Panc1 (cell line): ENCODE data around the gene CLBA1. TPM values are rescaled to one million over a fixed set of nuclear protein-coding genes. Genes with fewer than 3 reads are reported as not detected.
"Not testable (repeated sequence)": the region's sequence is repeated elsewhere in the genome, so short reads cannot be mapped to it uniquely, and the experiment has no call there.

ENCODE experiments used
- ATAC-seq: fragments of 200-7000 bp; cut with Tn5 transposase; 2 replicates; pipeline ENCODE4 v1.9.1; 2020; ENCODE audit warnings: mild to moderate bottlenecking, moderate library complexity
- BruUV-seq: library from RNA; stranded (reverse); fragments of 400-500 nt; replicated peaks from 2 replicates; lab custom pipeline; 2021; lab: Mats Ljungman, UMichigan
- CTCF ChIA-PET: fragments of 300-600 bp; sonication (Branson Sonifier 250); formaldehyde crosslinking; loops from one replicate; lab custom pipeline; 2022; ENCODE audit warnings: antibody characterized with exemption; lab: Charles Lee
- POLR2A ChIA-PET: fragments of 300-600 bp; sonication (Branson Sonifier 250); formaldehyde crosslinking; loops from one replicate; lab custom pipeline; 2022; ENCODE audit warnings: antibody characterized with exemption; lab: Charles Lee
- DNase-seq: peaks from one replicate; pipeline ENCODE4 v3.0.0-alpha.2; 2010; ENCODE audit warnings: low read depth, low spot score
- H3K27ac ChIP-seq: 2 replicates; pipeline ENCODE4 v1.5.1; 2011; ENCODE audit warnings: mild to moderate bottlenecking, low read length, inconsistent platforms
- H3K27me3 ChIP-seq: fragments of 200-500 bp; sonication (Bioruptor generic); 2 replicates; pipeline ENCODE4 v1.6.0; 2014; ENCODE audit warnings: low read length, inconsistent platforms; ENCODE audit not compliant: control insufficient read depth, insufficient read depth
- H3K36me3 ChIP-seq: fragments of 200-500 bp; sonication (Bioruptor generic); 2 replicates; pipeline ENCODE4 v1.5.1; 2014; ENCODE audit warnings: inconsistent platforms, mild to moderate bottlenecking, low read length, moderate library complexity; ENCODE audit not compliant: control insufficient read depth, insufficient read depth
- H3K4me1 ChIP-seq: 2 replicates; pipeline ENCODE4 v1.5.1; 2011; ENCODE audit warnings: inconsistent platforms, mild to moderate bottlenecking, low read length, moderate library complexity; ENCODE audit not compliant: control insufficient read depth, insufficient read depth
- H3K4me3 ChIP-seq, 2 experiments: 2 replicates each; pipeline ENCODE4 v1.5.1; 2011 to 2012; ENCODE audit warnings: low read depth in 2 of 2, low read length in 2 of 2, mild to moderate bottlenecking in 2 of 2, inconsistent platforms in 1 of 2, moderate library complexity in 1 of 2
- H3K9me3 ChIP-seq: fragments of 200-500 bp; sonication (Bioruptor generic); 2 replicates; pipeline ENCODE4 v1.5.1; 2014; ENCODE audit warnings: low read depth, mild to moderate bottlenecking, inconsistent platforms, low read length, moderate library complexity; ENCODE audit not compliant: control insufficient read depth, insufficient read depth
- POLR2AphosphoS5 ChIP-seq: IDR thresholded peaks from 2 replicates; pipeline ENCODE4 v1.6.1; 2012; ENCODE audit warnings: mild to moderate bottlenecking, low read depth, low read length, moderate library complexity
- SIN3A ChIP-seq: IDR thresholded peaks from 2 replicates; pipeline ENCODE4 v1.6.1; 2012; ENCODE audit warnings: low read depth, mild to moderate bottlenecking, low read length, moderate library complexity, borderline replicate concordance; ENCODE audit not compliant: insufficient read depth
- TCF7L2 ChIP-seq: IDR thresholded peaks from 2 replicates; pipeline ENCODE4 v1.6.1; 2011; ENCODE audit warnings: mild to moderate bottlenecking, low read depth, low read length, inconsistent platforms
- in situ Hi-C: cut with HindIII; loops from 2 replicates; pipeline ENCODE4 v1.10.0; 2016; ENCODE audit warnings: low sequenced_read_pairs, low pct_unique_long_range_greater_than_20kb
- intact Hi-C: fragments of 100-400 bp; cut with micrococcal nuclease; formaldehyde crosslinking; loops from one replicate; pipeline ENCODE4 v1.10.0; 2022; ENCODE audit not compliant: unreplicated experiment
- total RNA-seq: library from RNA; stranded (reverse); gene quantifications from one replicate; pipeline ENCODE4 v1.2.1, GENCODE V29; 2021; ENCODE audit not compliant: unreplicated experiment
- TF ChIP-seq, protein P1 (sequence below): fragments of 450-650 bp; IDR thresholded peaks from 2 replicates; pipeline ENCODE4 v1.5.1; 2017; ENCODE audit warnings: mild to moderate bottlenecking
- TF ChIP-seq, protein P2 (sequence below), 2 experiments: IDR thresholded peaks; 2 replicates each; pipeline ENCODE4 v1.6.1; 2011 to 2012; ENCODE audit warnings: low read depth in 2 of 2, control low read depth in 1 of 2, low read length in 1 of 2, mild to moderate bottlenecking in 1 of 2, moderate library complexity in 1 of 2; ENCODE audit not compliant: insufficient read depth in 1 of 2

CLBA1 gene
- total RNA-seq, 1 experiment from 2014 or later, result 13.8 TPM

DNA sequence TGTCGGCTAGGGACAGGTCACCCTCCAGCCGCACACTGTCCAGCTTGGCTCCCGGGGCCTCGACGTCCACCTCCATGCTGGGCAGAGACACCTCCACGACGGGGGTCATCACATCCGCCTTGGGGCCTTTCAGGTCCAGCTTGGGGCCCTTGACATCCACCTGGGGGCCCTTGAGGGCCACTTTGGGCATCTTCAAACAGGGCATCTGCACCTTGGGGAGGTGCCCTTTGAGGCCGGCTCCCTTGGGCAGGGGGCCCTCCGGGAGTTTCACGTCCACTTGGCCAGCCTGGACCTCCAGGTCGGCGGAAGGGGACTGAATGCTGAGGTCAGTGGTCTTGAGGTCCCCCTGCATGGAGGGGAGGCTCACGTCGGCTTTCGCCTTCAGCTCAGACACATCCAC lies 43.0 kb upstream of the CLBA1 start:
- H3K27me3 ChIP-seq, result no peaks in the 10 kb centered on the region
- no peak overlapping the region for H3K4me3 ChIP-seq
- no peak overlapping the region for H3K27ac ChIP-seq
- no peak for TF ChIP-seq POLR2AphosphoS5
- TF ChIP-seq, protein P1, sequence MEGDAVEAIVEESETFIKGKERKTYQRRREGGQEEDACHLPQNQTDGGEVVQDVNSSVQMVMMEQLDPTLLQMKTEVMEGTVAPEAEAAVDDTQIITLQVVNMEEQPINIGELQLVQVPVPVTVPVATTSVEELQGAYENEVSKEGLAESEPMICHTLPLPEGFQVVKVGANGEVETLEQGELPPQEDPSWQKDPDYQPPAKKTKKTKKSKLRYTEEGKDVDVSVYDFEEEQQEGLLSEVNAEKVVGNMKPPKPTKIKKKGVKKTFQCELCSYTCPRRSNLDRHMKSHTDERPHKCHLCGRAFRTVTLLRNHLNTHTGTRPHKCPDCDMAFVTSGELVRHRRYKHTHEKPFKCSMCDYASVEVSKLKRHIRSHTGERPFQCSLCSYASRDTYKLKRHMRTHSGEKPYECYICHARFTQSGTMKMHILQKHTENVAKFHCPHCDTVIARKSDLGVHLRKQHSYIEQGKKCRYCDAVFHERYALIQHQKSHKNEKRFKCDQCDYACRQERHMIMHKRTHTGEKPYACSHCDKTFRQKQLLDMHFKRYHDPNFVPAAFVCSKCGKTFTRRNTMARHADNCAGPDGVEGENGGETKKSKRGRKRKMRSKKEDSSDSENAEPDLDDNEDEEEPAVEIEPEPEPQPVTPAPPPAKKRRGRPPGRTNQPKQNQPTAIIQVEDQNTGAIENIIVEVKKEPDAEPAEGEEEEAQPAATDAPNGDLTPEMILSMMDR, result no peak
- TF ChIP-seq, protein P2, sequence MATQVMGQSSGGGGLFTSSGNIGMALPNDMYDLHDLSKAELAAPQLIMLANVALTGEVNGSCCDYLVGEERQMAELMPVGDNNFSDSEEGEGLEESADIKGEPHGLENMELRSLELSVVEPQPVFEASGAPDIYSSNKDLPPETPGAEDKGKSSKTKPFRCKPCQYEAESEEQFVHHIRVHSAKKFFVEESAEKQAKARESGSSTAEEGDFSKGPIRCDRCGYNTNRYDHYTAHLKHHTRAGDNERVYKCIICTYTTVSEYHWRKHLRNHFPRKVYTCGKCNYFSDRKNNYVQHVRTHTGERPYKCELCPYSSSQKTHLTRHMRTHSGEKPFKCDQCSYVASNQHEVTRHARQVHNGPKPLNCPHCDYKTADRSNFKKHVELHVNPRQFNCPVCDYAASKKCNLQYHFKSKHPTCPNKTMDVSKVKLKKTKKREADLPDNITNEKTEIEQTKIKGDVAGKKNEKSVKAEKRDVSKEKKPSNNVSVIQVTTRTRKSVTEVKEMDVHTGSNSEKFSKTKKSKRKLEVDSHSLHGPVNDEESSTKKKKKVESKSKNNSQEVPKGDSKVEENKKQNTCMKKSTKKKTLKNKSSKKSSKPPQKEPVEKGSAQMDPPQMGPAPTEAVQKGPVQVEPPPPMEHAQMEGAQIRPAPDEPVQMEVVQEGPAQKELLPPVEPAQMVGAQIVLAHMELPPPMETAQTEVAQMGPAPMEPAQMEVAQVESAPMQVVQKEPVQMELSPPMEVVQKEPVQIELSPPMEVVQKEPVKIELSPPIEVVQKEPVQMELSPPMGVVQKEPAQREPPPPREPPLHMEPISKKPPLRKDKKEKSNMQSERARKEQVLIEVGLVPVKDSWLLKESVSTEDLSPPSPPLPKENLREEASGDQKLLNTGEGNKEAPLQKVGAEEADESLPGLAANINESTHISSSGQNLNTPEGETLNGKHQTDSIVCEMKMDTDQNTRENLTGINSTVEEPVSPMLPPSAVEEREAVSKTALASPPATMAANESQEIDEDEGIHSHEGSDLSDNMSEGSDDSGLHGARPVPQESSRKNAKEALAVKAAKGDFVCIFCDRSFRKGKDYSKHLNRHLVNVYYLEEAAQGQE (IDR thresholded peaks at IDR 0.05; ENCODE audit: insufficient read depth in 1 of 2, low read depth in 2 of 2, low read length in 1 of 2), result no peak
- TF ChIP-seq SIN3A, result no peak
- TF ChIP-seq TCF7L2, result no peak
- no peak for DNase-seq
- H3K9me3 ChIP-seq, result no peaks in the 10 kb centered on the region
- intact Hi-C loops, result no loop called here
- ChIA-PET CTCF (no interaction called here), POLR2A (no interaction called here)
- in situ Hi-C loops, result no loop called here
- no peak for ATAC-seq
- BruUV-seq, result no TSS peak
- no peaks in the 10 kb centered on the region for H3K4me1 ChIP-seq
- H3K36me3 ChIP-seq, result peaks cover 5% of the 10 kb centered on the region

DNA sequence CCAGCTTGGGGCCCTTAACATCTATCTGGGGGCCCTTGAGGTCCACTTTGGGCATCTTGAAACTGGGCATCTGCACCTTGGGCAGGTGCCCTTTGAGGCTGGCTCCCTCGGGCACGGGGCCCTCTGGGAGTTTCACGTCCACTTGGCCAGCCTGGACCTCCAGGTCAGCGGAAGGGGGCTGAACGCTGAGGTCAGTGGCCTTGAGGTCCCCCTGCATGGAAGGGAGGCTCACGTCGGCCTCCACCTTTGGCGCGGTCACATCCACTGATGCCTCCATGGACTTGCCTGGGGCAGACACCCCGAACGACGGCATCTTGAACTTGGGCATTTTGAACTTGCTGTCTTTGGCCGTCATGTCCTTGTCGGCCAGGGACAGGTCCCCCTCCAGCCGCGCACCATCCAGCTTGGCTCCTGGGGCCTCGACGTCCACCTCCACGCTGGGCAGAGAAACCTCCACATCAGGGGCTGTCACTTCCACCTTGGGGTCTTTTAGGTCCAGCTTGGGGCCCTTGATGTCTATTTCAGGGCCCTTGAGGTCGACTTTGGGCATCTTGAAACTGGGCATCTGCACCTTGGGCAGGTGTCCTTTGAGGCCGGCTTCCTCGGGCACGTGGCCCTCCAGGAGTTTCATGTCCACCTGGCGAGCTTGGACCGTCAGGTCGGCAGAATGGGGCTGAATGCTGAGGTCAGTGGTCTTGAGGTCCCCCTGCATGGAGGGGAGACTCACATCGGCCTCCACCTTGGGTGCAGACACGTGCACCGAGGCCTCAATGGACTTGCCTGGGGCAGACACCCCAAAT lies 42.2 kb upstream of the CLBA1 start:
- H3K27ac ChIP-seq, intact Hi-C loops, H3K4me3 ChIP-seq, H3K36me3 ChIP-seq, CTCF ChIA-PET, POLR2A ChIA-PET, ATAC-seq, H3K4me1 ChIP-seq, H3K9me3 ChIP-seq, H3K27me3 ChIP-seq, in situ Hi-C loops, DNase-seq, BruUV-seq: not testable (repeated sequence)

DNA sequence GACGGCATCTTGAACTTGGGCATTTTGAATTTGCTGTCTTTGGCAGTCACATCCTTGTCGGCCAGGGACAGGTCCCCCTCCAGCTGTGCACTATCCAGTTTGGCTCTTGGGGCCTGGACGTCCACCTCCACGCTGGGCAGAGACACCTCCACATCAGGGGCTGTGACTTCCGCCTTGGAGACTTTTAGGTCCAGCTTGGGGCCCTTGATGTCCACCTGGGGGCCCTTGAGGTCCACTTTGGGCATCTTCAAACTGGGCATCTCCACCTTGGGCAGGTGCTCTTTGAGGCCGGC lies 41.6 kb upstream of the CLBA1 start:
- H3K4me1 ChIP-seq, BruUV-seq, intact Hi-C loops, POLR2A ChIA-PET, ATAC-seq, CTCF ChIA-PET, H3K36me3 ChIP-seq, H3K27ac ChIP-seq, H3K9me3 ChIP-seq, H3K4me3 ChIP-seq, in situ Hi-C loops, DNase-seq, H3K27me3 ChIP-seq: not testable (repeated sequence)

DNA sequence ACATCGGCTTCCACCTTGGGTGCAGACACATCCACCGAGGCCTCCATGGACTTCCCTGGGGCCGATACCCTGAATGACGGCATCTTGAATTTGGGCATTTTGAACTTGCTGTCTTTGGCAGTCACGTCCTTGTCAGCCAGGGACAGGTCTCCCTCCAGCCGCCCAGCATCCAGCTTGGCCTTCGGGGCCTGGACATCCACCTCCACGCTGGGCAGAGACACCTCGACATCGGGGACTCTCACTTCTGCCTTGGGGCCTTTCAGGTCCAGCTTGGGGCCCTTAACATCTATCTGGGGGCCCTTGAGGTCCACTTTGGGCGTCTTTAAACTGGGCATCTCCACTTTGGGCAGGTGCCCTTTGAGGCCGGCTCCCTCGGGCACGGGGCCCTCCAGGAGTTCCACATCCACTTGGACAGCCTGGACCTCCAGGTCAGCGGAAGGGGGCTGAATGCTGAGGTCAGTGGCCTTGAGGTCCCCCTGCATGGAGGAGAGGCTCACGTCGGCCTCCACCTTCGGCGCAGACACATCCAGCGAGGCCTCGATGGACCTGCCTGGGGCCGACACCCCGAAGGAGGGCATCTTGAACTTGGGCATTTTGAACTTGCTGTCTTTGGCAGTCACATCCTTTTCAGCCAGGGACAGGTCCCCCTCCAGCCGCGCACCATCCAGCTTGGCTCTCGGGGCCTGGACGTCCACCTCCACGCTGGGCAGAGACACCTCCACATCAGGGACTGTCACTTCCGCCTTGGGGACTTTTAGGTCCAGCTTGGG lies 41.0 kb upstream of the CLBA1 start:
- BruUV-seq, H3K4me1 ChIP-seq, intact Hi-C loops, POLR2A ChIA-PET, H3K27me3 ChIP-seq, H3K9me3 ChIP-seq, DNase-seq, ATAC-seq, CTCF ChIA-PET, in situ Hi-C loops, H3K27ac ChIP-seq, H3K4me3 ChIP-seq, H3K36me3 ChIP-seq: not testable (repeated sequence)

DNA sequence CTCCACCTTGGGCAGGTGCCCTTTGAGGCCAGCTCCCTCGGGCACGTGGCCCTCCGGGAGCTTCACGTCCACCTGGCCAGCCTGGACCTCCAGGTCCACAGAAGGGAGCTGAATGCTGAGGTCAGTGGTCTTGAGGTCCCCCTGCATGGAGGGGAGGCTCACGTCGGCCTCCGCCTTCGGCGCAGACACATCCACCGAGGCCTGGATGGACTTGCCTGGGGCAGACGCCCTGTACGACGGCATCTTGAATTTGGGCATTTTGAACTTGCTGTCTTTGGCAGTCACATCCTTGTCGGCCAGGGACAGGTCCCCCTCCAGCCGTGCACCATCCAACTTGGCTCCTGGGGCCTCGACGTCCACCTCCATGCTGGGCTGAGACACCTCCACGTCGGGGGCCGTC lies 40.3 kb upstream of the CLBA1 start:
- in situ Hi-C loops, H3K9me3 ChIP-seq, intact Hi-C loops, ATAC-seq, H3K27me3 ChIP-seq, H3K4me1 ChIP-seq, H3K27ac ChIP-seq, POLR2A ChIA-PET, H3K4me3 ChIP-seq, H3K36me3 ChIP-seq, BruUV-seq, CTCF ChIA-PET, DNase-seq: not testable (repeated sequence)
